GM12878 (cell line): Measurements from ENCODE around the gene C16orf86.

ENCODE experiments used
- CHD1 ChIP-seq: IDR thresholded peaks from 2 replicates; pipeline ENCODE4 v1.6.1; 2012; ENCODE audit warnings: low read depth, low read length, improper control_type of control experiment
- CTCF ChIP-seq, 3 experiments: IDR thresholded peaks in 2 of 3; conservative IDR thresholded peaks in 1 of 3; 2 replicates each; pipeline ENCODE4 v1.5.1; 2011; ENCODE audit warnings: low read depth in 3 of 3, low read length in 3 of 3, mild to moderate bottlenecking in 3 of 3, control low read depth in 2 of 3, moderate library complexity in 2 of 3, inconsistent platforms in 1 of 3, mixed read lengths in 1 of 3; ENCODE audit not compliant: control insufficient read depth in 2 of 3, insufficient read depth in 1 of 3; ENCODE audit errors: extremely low read depth in 1 of 3
- HCFC1 ChIP-seq: fragments of 150-350 bp; IDR thresholded peaks from 2 replicates; pipeline ENCODE4 v1.6.1; 2014; ENCODE audit warnings: low read length
- MLLT1 ChIP-seq: fragments of 450-650 bp; IDR thresholded peaks from 2 replicates; pipeline ENCODE4 v1.6.1; 2016; ENCODE audit warnings: mild to moderate bottlenecking
- POLR2A ChIP-seq: IDR thresholded peaks from 2 replicates; pipeline ENCODE4 v1.6.1; 2011; ENCODE audit warnings: low read depth, mild to moderate bottlenecking, low read length
- TARDBP ChIP-seq: IDR thresholded peaks from 2 replicates; pipeline ENCODE4 v1.6.1; 2016; ENCODE audit warnings: borderline replicate concordance

- TF ChIP-seq TARDBP: no peak
- TF ChIP-seq CHD1: no peak
- no peak for TF ChIP-seq HCFC1
- peak; percentile 83 to 94 (median 88) for TF ChIP-seq CTCF (IDR thresholded peaks at IDR 0.05 in 2 of 3, conservative IDR thresholded peaks at IDR 0.05 in 1 of 3; ENCODE audit: control insufficient read depth in 2 of 3, extremely low read depth in 1 of 3, insufficient read depth in 1 of 3, low read depth in 3 of 3, low read length in 3 of 3)
- TF ChIP-seq MLLT1: no peak
- no peak for TF ChIP-seq POLR2A
Measured at GRCh38 chr16:67672739-67673662, 6.4 kb downstream of the C16orf86 start.
